HepG2 (cell line): ENCODE results near the gene REEP6. TPM values are rescaled to one million over a fixed set of nuclear protein-coding genes. Genes with fewer than 3 reads are reported as not detected.

Experiments used
- ATF7-NPFF ChIP-seq: sonication (generic); formaldehyde crosslinking; IDR thresholded peaks from 2 replicates; pipeline ENCODE4 v1.8.1; 2023; ENCODE audit warnings: mild to moderate bottlenecking, low read depth, missing genetic modification reagents, moderate library complexity
- ATRX ChIP-seq: sonication (generic); formaldehyde crosslinking; IDR thresholded peaks from 2 replicates; pipeline ENCODE4 v1.4.0; 2020; ENCODE audit warnings: missing genetic modification reagents, borderline replicate concordance
- CC2D1A ChIP-seq: sonication (generic); formaldehyde crosslinking; IDR thresholded peaks from 2 replicates; pipeline ENCODE4 v1.8.1; 2023; ENCODE audit warnings: mild to moderate bottlenecking, missing genetic modification reagents
- DNMT1 ChIP-seq: sonication (generic); formaldehyde crosslinking; IDR thresholded peaks from 2 replicates; pipeline ENCODE4 v1.5.1; 2020; ENCODE audit warnings: mild to moderate bottlenecking, missing genetic modification reagents
- HOXD1 ChIP-seq: sonication (generic); formaldehyde crosslinking; IDR thresholded peaks from 2 replicates; pipeline ENCODE4 v1.5.0; 2020; ENCODE audit warnings: missing genetic modification reagents
- MED13 ChIP-seq: sonication (generic); formaldehyde crosslinking; IDR thresholded peaks from 2 replicates; pipeline ENCODE4 v1.5.0; 2020; ENCODE audit warnings: missing genetic modification reagents
- PRDM10 ChIP-seq: sonication (generic); formaldehyde crosslinking; IDR thresholded peaks from 2 replicates; pipeline ENCODE4 v1.4.0; 2020; ENCODE audit warnings: low read depth, missing genetic modification reagents
- SNAPC2 ChIP-seq: sonication (generic); formaldehyde crosslinking; IDR thresholded peaks from 2 replicates; pipeline ENCODE4 v1.8.1; 2022; ENCODE audit warnings: mild to moderate bottlenecking, missing genetic modification reagents
- SP2 ChIP-seq: sonication (generic); formaldehyde crosslinking; IDR thresholded peaks from 2 replicates; pipeline ENCODE4 v1.5.1; 2020; ENCODE audit warnings: mild to moderate bottlenecking, missing genetic modification reagents
- TCF7L2 ChIP-seq: IDR thresholded peaks from 2 replicates; pipeline ENCODE4 v1.6.1; 2011; ENCODE audit warnings: mild to moderate bottlenecking, low read depth, low read length, moderate library complexity
- ZNF362 ChIP-seq: sonication (generic); formaldehyde crosslinking; IDR thresholded peaks from 2 replicates; pipeline ENCODE4 v1.4.0; 2020; ENCODE audit warnings: missing genetic modification reagents, mild to moderate bottlenecking, borderline replicate concordance
- ZNF850 ChIP-seq: sonication (generic); formaldehyde crosslinking; conservative IDR thresholded peaks from 2 replicates; pipeline ENCODE4 v1.9.0; 2021; ENCODE audit warnings: mild to moderate bottlenecking, missing genetic modification reagents
- ZNF878 ChIP-seq: sonication (generic); formaldehyde crosslinking; IDR thresholded peaks from 2 replicates; pipeline ENCODE4 v1.8.1; 2023; ENCODE audit warnings: mild to moderate bottlenecking, missing genetic modification reagents, moderate library complexity
- polyA plus RNA-seq, 8 experiments: library from polyadenylated mRNA; depleted of rRNA in 3 of 8; stranded (reverse) in 7 of 8; unstranded in 1 of 8; fragments of >200 nt; fragmentation: Illumina TruSeq in 4 of 8; extraction: Trizol in 4 of 8; gene quantifications; 2 replicates each; pipeline versions ENCODE4 v1.2.1 to v1.2.3, GENCODE V29; 2011 to 2016; ENCODE audit warnings: low read depth in 4 of 8, missing spikeins in 1 of 8, mixed read lengths in 1 of 8; ENCODE audit not compliant: insufficient read depth in 1 of 8
- total RNA-seq, 5 experiments: library from RNA; depleted of rRNA; stranded (reverse); fragments of >200 nt; fragmentation: Illumina TruSeq; extraction: Trizol; gene quantifications; 2 replicates each; pipeline ENCODE4 v1.2.3, GENCODE V29; 2016; ENCODE audit warnings: low read depth in 1 of 5
- TF ChIP-seq, protein P1 (sequence below): sonication (generic); formaldehyde crosslinking; IDR thresholded peaks from 2 replicates; pipeline ENCODE4 v1.4.0; 2020; ENCODE audit warnings: missing genetic modification reagents, borderline replicate concordance
- TF ChIP-seq, protein P2 (sequence below): sonication (generic); formaldehyde crosslinking; IDR thresholded peaks from 2 replicates; pipeline ENCODE4 v1.8.0; 2022; ENCODE audit warnings: missing genetic modification reagents, mild to moderate bottlenecking, borderline replicate concordance
- TF ChIP-seq, protein P3 (sequence below): sonication (generic); formaldehyde crosslinking; IDR thresholded peaks from 2 replicates; pipeline ENCODE4 v1.5.0; 2020; ENCODE audit warnings: missing genetic modification reagents

Gene REEP6
- total and polyA plus RNA-seq, 2 of the 13 experiments (the other 11 are each of a cell fraction or from before 2014, with no cell fraction given): 10.0 to 28.8 TPM

- TF ChIP-seq, protein P1, sequence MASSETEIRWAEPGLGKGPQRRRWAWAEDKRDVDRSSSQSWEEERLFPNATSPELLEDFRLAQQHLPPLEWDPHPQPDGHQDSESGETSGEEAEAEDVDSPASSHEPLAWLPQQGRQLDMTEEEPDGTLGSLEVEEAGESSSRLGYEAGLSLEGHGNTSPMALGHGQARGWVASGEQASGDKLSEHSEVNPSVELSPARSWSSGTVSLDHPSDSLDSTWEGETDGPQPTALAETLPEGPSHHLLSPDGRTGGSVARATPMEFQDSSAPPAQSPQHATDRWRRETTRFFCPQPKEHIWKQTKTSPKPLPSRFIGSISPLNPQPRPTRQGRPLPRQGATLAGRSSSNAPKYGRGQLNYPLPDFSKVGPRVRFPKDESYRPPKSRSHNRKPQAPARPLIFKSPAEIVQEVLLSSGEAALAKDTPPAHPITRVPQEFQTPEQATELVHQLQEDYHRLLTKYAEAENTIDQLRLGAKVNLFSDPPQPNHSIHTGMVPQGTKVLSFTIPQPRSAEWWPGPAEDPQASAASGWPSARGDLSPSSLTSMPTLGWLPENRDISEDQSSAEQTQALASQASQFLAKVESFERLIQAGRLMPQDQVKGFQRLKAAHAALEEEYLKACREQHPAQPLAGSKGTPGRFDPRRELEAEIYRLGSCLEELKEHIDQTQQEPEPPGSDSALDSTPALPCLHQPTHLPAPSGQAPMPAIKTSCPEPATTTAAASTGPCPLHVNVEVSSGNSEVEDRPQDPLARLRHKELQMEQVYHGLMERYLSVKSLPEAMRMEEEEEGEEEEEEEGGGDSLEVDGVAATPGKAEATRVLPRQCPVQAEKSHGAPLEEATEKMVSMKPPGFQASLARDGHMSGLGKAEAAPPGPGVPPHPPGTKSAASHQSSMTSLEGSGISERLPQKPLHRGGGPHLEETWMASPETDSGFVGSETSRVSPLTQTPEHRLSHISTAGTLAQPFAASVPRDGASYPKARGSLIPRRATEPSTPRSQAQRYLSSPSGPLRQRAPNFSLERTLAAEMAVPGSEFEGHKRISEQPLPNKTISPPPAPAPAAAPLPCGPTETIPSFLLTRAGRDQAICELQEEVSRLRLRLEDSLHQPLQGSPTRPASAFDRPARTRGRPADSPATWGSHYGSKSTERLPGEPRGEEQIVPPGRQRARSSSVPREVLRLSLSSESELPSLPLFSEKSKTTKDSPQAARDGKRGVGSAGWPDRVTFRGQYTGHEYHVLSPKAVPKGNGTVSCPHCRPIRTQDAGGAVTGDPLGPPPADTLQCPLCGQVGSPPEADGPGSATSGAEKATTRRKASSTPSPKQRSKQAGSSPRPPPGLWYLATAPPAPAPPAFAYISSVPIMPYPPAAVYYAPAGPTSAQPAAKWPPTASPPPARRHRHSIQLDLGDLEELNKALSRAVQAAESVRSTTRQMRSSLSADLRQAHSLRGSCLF (CRISPR knock-in tag): no peak
- TF ChIP-seq SNAPC2 (CRISPR knock-in tag): peak; percentile 64; the same call in 1 of the 2 replicates
- TF ChIP-seq ZNF362 (CRISPR knock-in tag): no peak
- 0 out of 2 replicates have a peak, but pooled peaks have one; percentile 76 for TF ChIP-seq CC2D1A
- TF ChIP-seq MED13 (CRISPR knock-in tag): 0 out of 2 replicates have a peak, but pooled peaks have one; percentile 1
- TF ChIP-seq, protein P2, sequence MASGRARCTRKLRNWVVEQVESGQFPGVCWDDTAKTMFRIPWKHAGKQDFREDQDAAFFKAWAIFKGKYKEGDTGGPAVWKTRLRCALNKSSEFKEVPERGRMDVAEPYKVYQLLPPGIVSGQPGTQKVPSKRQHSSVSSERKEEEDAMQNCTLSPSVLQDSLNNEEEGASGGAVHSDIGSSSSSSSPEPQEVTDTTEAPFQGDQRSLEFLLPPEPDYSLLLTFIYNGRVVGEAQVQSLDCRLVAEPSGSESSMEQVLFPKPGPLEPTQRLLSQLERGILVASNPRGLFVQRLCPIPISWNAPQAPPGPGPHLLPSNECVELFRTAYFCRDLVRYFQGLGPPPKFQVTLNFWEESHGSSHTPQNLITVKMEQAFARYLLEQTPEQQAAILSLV (CRISPR knock-in tag): peak; percentile 21; the same call in 1 of the 2 replicates
- peak; percentile 81 for TF ChIP-seq SP2 (CRISPR knock-in tag)
- TF ChIP-seq HOXD1 (CRISPR knock-in tag): peak; percentile 55; the same call in 1 of the 2 replicates
- peak; percentile 64 for TF ChIP-seq ATF7-NPFF (CRISPR knock-in tag)
- TF ChIP-seq DNMT1: 0 out of 2 replicates have a peak, but pooled peaks have one; percentile 17
- peak; percentile 98 for TF ChIP-seq PRDM10 (CRISPR knock-in tag)
- TF ChIP-seq ZNF878 (CRISPR knock-in tag): 0 out of 2 replicates have a peak, but pooled peaks have one; percentile 21
- TF ChIP-seq ATRX (CRISPR knock-in tag): no peak
- TF ChIP-seq ZNF850 (CRISPR knock-in tag): no peak
- TF ChIP-seq, protein P3, sequence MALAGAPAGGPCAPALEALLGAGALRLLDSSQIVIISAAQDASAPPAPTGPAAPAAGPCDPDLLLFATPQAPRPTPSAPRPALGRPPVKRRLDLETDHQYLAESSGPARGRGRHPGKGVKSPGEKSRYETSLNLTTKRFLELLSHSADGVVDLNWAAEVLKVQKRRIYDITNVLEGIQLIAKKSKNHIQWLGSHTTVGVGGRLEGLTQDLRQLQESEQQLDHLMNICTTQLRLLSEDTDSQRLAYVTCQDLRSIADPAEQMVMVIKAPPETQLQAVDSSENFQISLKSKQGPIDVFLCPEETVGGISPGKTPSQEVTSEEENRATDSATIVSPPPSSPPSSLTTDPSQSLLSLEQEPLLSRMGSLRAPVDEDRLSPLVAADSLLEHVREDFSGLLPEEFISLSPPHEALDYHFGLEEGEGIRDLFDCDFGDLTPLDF: peak; percentile 59; the same call in 1 of the 2 replicates
- TF ChIP-seq TCF7L2: no peak
Observed at GRCh38 chr19:1490311-1491113, 469 bp upstream of the REEP6 start, which contains the start of gene PCSK4 (continued).
